CD4-positive, alpha-beta T cell (primary cell): ENCODE measurements around the gene WDR76. TPM values are rescaled to one million over a fixed set of nuclear protein-coding genes. Genes with fewer than 3 reads are reported as not detected.

Source experiments
- ATAC-seq: fragments of 200-7000 bp; cut with Tn5 transposase; one replicate; pipeline ENCODE4 v1.10.0; 2022; ENCODE audit warnings: mild to moderate bottlenecking; ENCODE audit not compliant: poor library complexity
- CTCF ChIA-PET: fragments of 350-600 bp; sonication (Branson Sonifier 250); formaldehyde crosslinking; loops from one replicate; lab custom pipeline; 2021; ENCODE audit warnings: antibody characterized with exemption, inconsistent platforms; lab: Charles Lee
- POLR2A ChIA-PET: fragments of 350-600 bp; sonication (Branson Sonifier 250); formaldehyde crosslinking; loops from one replicate; lab custom pipeline; 2021; ENCODE audit warnings: antibody characterized with exemption, inconsistent platforms; lab: Charles Lee
- DNase-seq, 14 experiments: peaks; one replicate each; pipeline ENCODE4 v3.0.0-alpha.2; 2013 to 2020; ENCODE audit warnings: mixed read lengths in 2 of 14
- H3K27ac ChIP-seq, 2 donors: one replicate each; pipeline versions ENCODE4 v1.5.1 to v1.7.0; 2013; ENCODE audit warnings: low read length in 2 of 2, low read depth in 1 of 2, mild to moderate bottlenecking in 1 of 2
- H3K27me3 ChIP-seq, 2 experiments: 1 replicate in 1 of 2; 2 replicates in 1 of 2; pipeline versions ENCODE4 v1.6.1 to v1.7.0; 2013; ENCODE audit warnings: low read length in 2 of 2, control low read depth in 1 of 2, mild to moderate bottlenecking in 1 of 2, moderate library complexity in 1 of 2; ENCODE audit not compliant: insufficient read depth in 2 of 2, control insufficient read depth in 1 of 2
- H3K36me3 ChIP-seq: one replicate; pipeline ENCODE4 v1.6.1; 2013; ENCODE audit warnings: low read length, control low read depth; ENCODE audit not compliant: insufficient read depth
- H3K4me1 ChIP-seq: one replicate; pipeline ENCODE4 v1.6.1; 2013; ENCODE audit warnings: low read length, control low read depth; ENCODE audit not compliant: insufficient read depth
- H3K4me3 ChIP-seq: one replicate; pipeline ENCODE4 v1.5.1; 2013; ENCODE audit warnings: mild to moderate bottlenecking, low read length, moderate library complexity
- H3K9me3 ChIP-seq, 2 experiments: 1 replicate in 1 of 2; 2 replicates in 1 of 2; pipeline versions ENCODE4 v1.6.1 to v1.7.0; 2013; ENCODE audit warnings: low read length in 2 of 2, mild to moderate bottlenecking in 2 of 2, control low read depth in 1 of 2, moderate library complexity in 1 of 2; ENCODE audit not compliant: control insufficient read depth in 1 of 2, insufficient read depth in 1 of 2
- H3K27ac Mint-ChIP-seq: one replicate; pipeline ENCODE4 v1.8.0; 2020; ENCODE audit warnings: mixed read lengths
- H3K27me3 Mint-ChIP-seq: one replicate; pipeline ENCODE4 v1.8.0; 2021; ENCODE audit warnings: mixed read lengths
- H3K36me3 Mint-ChIP-seq: one replicate; pipeline ENCODE4 v1.8.0; 2021; ENCODE audit warnings: low read depth, mixed read lengths
- H3K4me1 Mint-ChIP-seq: one replicate; pipeline ENCODE4 v1.8.0; 2021; ENCODE audit warnings: low read depth, mixed read lengths
- H3K4me3 Mint-ChIP-seq: one replicate; pipeline ENCODE4 v1.8.0; 2020; ENCODE audit warnings: mild to moderate bottlenecking, mixed read lengths
- H3K9me3 Mint-ChIP-seq: one replicate; pipeline ENCODE4 v1.8.0; 2020; ENCODE audit warnings: mixed read lengths
- CTCF ChIP-seq: fragments of 200-600 bp; IDR thresholded peaks from one replicate; pipeline ENCODE4 v1.8.0; 2022; ENCODE audit warnings: antibody characterized with exemption, mild to moderate bottlenecking
- intact Hi-C, 2 experiments: fragments of 100-400 bp; cut with DNase I in 1 of 2; cut with micrococcal nuclease in 1 of 2; formaldehyde crosslinking; loops; one replicate each; pipeline versions ENCODE4 v1.15.1 to v1.9.0; 2023 to 2025; cut with DNase I, micrococcal nuclease
- total RNA-seq, 174 experiments: library from RNA in 2 of 174; stranded (reverse) in 2 of 174; gene quantifications; one replicate each; pipeline ENCODE4 v1.2.3 and lab custom pipeline; 2021 to 2026

Gene WDR76
- total RNA-seq, 2 experiments from 2014 or later: 7.0 to 8.6 TPM

GRCh38 chr15:43901495-43901894, 74.7 kb downstream of the WDR76 start:
- intact Hi-C loops: loop anchor here (5.0 to 10.0 kb wide), 3 partner anchors 163 to 601 kb away; no protein-coding TSS in a partner anchor
- POLR2A ChIA-PET: no interaction called here

GRCh38 chr15:43903864-43904290, 77.1 kb downstream of the WDR76 start:
- Histone ChIP-seq H3K9me3 (no peaks in the 10 kb centered on the region), H3K4me1 (peaks cover 10% of the 10 kb centered on the region), H3K27ac (no peak overlapping the region), H3K27me3 (no peaks in the 10 kb centered on the region), H3K4me3 (no peak overlapping the region), H3K36me3 (no peaks in the 10 kb centered on the region)
- POLR2A ChIA-PET: no interaction called here
- no peak overlapping the region for H3K27ac Mint-ChIP-seq
- DNase-seq: peak; percentile 12 to 69 (median 28)
- H3K4me3 Mint-ChIP-seq: no peak overlapping the region
- no peaks in the 10 kb centered on the region for H3K36me3 Mint-ChIP-seq
- no peaks in the 10 kb centered on the region for H3K27me3 Mint-ChIP-seq
- CTCF ChIA-PET: interaction anchor here (0.9 to 1.3 kb wide), 2 partner anchors 159 to 162 kb away, joined by 3 read pairs; no protein-coding TSS in a partner anchor
- peak; percentile 61 for ATAC-seq
- no peaks in the 10 kb centered on the region for H3K9me3 Mint-ChIP-seq
- intact Hi-C loops: loop anchor here (1.0 to 10.0 kb wide), 4 partner anchors 161 to 598 kb away; no protein-coding TSS in a partner anchor
- TF ChIP-seq CTCF: peak; percentile 61
- peaks cover 4% of the 10 kb centered on the region for H3K4me1 Mint-ChIP-seq

More at GRCh38 chr15:43901495-43901894, 74.7 kb downstream of the WDR76 start:
- Histone ChIP-seq H3K36me3 (no peaks in the 10 kb centered on the region), H3K4me1 (peaks cover 10% of the 10 kb centered on the region), H3K4me3 (no peak overlapping the region), H3K9me3 (no peaks in the 10 kb centered on the region), H3K27ac (no peak overlapping the region), H3K27me3 (no peaks in the 10 kb centered on the region)
- no peak for ATAC-seq
- no peak overlapping the region for H3K27ac Mint-ChIP-seq
- CTCF ChIA-PET: no interaction called here
- no peak for TF ChIP-seq CTCF
- H3K36me3 Mint-ChIP-seq: no peaks in the 10 kb centered on the region
- no peak overlapping the region for H3K4me3 Mint-ChIP-seq
- no peaks in the 10 kb centered on the region for H3K27me3 Mint-ChIP-seq
- H3K4me1 Mint-ChIP-seq: peaks cover 4% of the 10 kb centered on the region
- H3K9me3 Mint-ChIP-seq: no peaks in the 10 kb centered on the region
- no peak for DNase-seq

- no peak overlapping the region for H3K4me3 ChIP-seq
- POLR2A ChIA-PET: no interaction called here
- peaks cover 10% of the 10 kb centered on the region for H3K4me1 ChIP-seq
- intact Hi-C loops: loop anchor here in 1 of 2 experiments (10.0 kb wide), 1 partner anchor 159 kb away; no protein-coding TSS in a partner anchor
- no peaks in the 10 kb centered on the region for H3K9me3 Mint-ChIP-seq
- H3K27me3 Mint-ChIP-seq: no peaks in the 10 kb centered on the region
- no peak overlapping the region for H3K4me3 Mint-ChIP-seq
- no peak for DNase-seq
- H3K36me3 Mint-ChIP-seq: no peaks in the 10 kb centered on the region
- H3K4me1 Mint-ChIP-seq: peaks cover 4% of the 10 kb centered on the region
- no peaks in the 10 kb centered on the region for H3K9me3 ChIP-seq
- H3K27ac Mint-ChIP-seq: no peak overlapping the region
- TF ChIP-seq CTCF: no peak
- ATAC-seq: no peak
- H3K27ac ChIP-seq: no peak overlapping the region
- no peaks in the 10 kb centered on the region for H3K27me3 ChIP-seq
- H3K36me3 ChIP-seq: no peaks in the 10 kb centered on the region
- CTCF ChIA-PET: no interaction called here
These were observed 79.0 kb downstream of the WDR76 start for GRCh38 chr15:43905755-43906154.
